SK-N-SH (cell line): Measurements from ENCODE around the gene GAS7. TPM values are rescaled to one million over a fixed set of nuclear protein-coding genes. Genes with fewer than 3 reads are reported as not detected.
A peak's percentile ranks its signal among the peaks of the same experiment; 100 is the strongest.

Experiments used
- CTCF ChIA-PET: fragments of 300-600, 350-600 bp; formaldehyde crosslinking; extraction: SDS; loops from one replicate; lab custom pipeline; 2021; lab: Yijun Ruan, JAX
- POLR2A ChIA-PET: fragments of 350-600 bp; sonication (Branson Sonifier 250); formaldehyde crosslinking; extraction: SDS; loops from one replicate; lab custom pipeline; 2020; ENCODE audit warnings: antibody characterized with exemption, inconsistent platforms; lab: Yijun Ruan, JAX
- DNase-seq: peaks from one replicate; pipeline ENCODE4 v3.0.0; 2012
- H2AFZ ChIP-seq: fragments of 200-600 bp; sonication (generic); 2 replicates; pipeline ENCODE4 v1.8.1; 2016; ENCODE audit warnings: antibody characterized with exemption, mild to moderate bottlenecking, low read depth
- H3F3A ChIP-seq: fragments of 200-600 bp; sonication (generic); replicated peaks from 2 replicates; pipeline ENCODE3; 2016; ENCODE audit warnings: antibody characterized with exemption, mild to moderate bottlenecking; ENCODE audit not compliant: insufficient read depth
- H3K27ac ChIP-seq, 2 experiments: fragments of 200-500 bp in 1 of 2; fragments of 200-600 bp in 1 of 2; sonication (Bioruptor generic) in 1 of 2; sonication (generic), shearing (Covaris generic) in 1 of 2; 2 replicates each; pipeline versions ENCODE4 v1.5.1 to v1.6.1; 2014 to 2016; ENCODE audit warnings: low read depth in 2 of 2, inconsistent platforms in 1 of 2, low read length in 1 of 2, mild to moderate bottlenecking in 1 of 2, mixed read lengths in 1 of 2
- H3K27me3 ChIP-seq: fragments of 200-600 bp; sonication (generic), shearing (Covaris generic); 2 replicates; pipeline ENCODE4 v1.6.1; 2016; ENCODE audit warnings: mixed run types; ENCODE audit not compliant: insufficient read depth
- H3K36me3 ChIP-seq, 2 experiments: fragments of 200-500 bp in 1 of 2; fragments of 200-600 bp in 1 of 2; sonication (Bioruptor generic) in 1 of 2; sonication (generic) in 1 of 2; replicated peaks in 1 of 2; 2 replicates each; pipeline versions ENCODE3 to v1.5.1; 2014 to 2016; ENCODE audit warnings: low read length in 1 of 2, mild to moderate bottlenecking in 1 of 2; ENCODE audit not compliant: insufficient read depth in 2 of 2, control insufficient read depth in 1 of 2
- H3K4me1 ChIP-seq, 2 experiments: fragments of 200-500 bp in 1 of 2; fragments of 200-600 bp in 1 of 2; sonication (Bioruptor generic) in 1 of 2; sonication (generic), shearing (Covaris generic) in 1 of 2; 2 replicates each; pipeline versions ENCODE4 v1.5.1 to v1.6.1; 2014 to 2016; ENCODE audit warnings: low read depth in 1 of 2, low read length in 1 of 2, mixed run types in 1 of 2; ENCODE audit not compliant: insufficient read depth in 2 of 2, control insufficient read depth in 1 of 2
- H3K4me2 ChIP-seq: fragments of 200-600 bp; sonication (generic), shearing (Covaris generic); 2 replicates; pipeline ENCODE4 v1.6.1; 2017; ENCODE audit warnings: mixed run types
- H3K4me3 ChIP-seq, 2 experiments: fragments of 200-500 bp in 1 of 2; fragments of 200-600 bp in 1 of 2; sonication (Bioruptor generic) in 1 of 2; sonication (generic), shearing (Covaris generic) in 1 of 2; 2 replicates each; pipeline versions ENCODE4 v1.5.1 to v1.8.1; 2014 to 2016; ENCODE audit warnings: low read depth in 2 of 2, inconsistent platforms in 1 of 2, low read length in 1 of 2, mild to moderate bottlenecking in 1 of 2, mixed read lengths in 1 of 2, moderate library complexity in 1 of 2
- H3K79me2 ChIP-seq: fragments of 200-600 bp; sonication (generic); 2 replicates; pipeline ENCODE4 v1.8.1; 2017; ENCODE audit warnings: mild to moderate bottlenecking; ENCODE audit not compliant: insufficient read depth
- H3K9ac ChIP-seq: fragments of 200-600 bp; sonication (generic); 2 replicates; pipeline ENCODE4 v1.6.1; 2017; ENCODE audit warnings: mixed run types
- H3K9me2 ChIP-seq: fragments of 200-600 bp; sonication (generic); 2 replicates; pipeline ENCODE4 v1.6.1; 2017; ENCODE audit warnings: mixed run types
- H3K9me3 ChIP-seq: fragments of 200-600 bp; sonication (generic); 2 replicates; pipeline ENCODE4 v1.6.1; 2017; ENCODE audit warnings: mixed run types, mild to moderate bottlenecking, moderate library complexity
- H4K20me1 ChIP-seq: fragments of 200-600 bp; sonication (generic); 2 replicates; pipeline ENCODE4 v1.6.1; 2017; ENCODE audit warnings: mild to moderate bottlenecking, mixed run types; ENCODE audit not compliant: insufficient read depth
- CHD2 ChIP-seq: fragments of 150-350 bp; IDR thresholded peaks from 2 replicates; pipeline ENCODE4 v1.6.1; 2018; ENCODE audit warnings: low read length; ENCODE audit not compliant: partially characterized antibody
- FOXJ3 ChIP-seq: sonication (generic); formaldehyde crosslinking; IDR thresholded peaks from 2 replicates; pipeline ENCODE4 v1.5.1; 2020; ENCODE audit warnings: mild to moderate bottlenecking, missing genetic modification reagents
- NRF1 ChIP-seq: IDR thresholded peaks from 2 replicates; pipeline ENCODE4 v1.6.1; 2012; ENCODE audit warnings: low read depth, mild to moderate bottlenecking, low read length
- RAD21 ChIP-seq: IDR thresholded peaks from 2 replicates; pipeline ENCODE4 v1.6.1; 2012; ENCODE audit warnings: mild to moderate bottlenecking, low read length
- SMC3 ChIP-seq: IDR thresholded peaks from 2 replicates; pipeline ENCODE4 v1.6.1; 2012; ENCODE audit warnings: low read depth, low read length, improper control_type of control experiment
- TEAD4 ChIP-seq: IDR thresholded peaks from 2 replicates; pipeline ENCODE4 v1.4.0; 2012; ENCODE audit warnings: mild to moderate bottlenecking, borderline replicate concordance; ENCODE audit not compliant: insufficient read depth
- YY1 ChIP-seq: IDR thresholded peaks from 2 replicates; pipeline ENCODE4 v1.4.0; 2012; ENCODE audit warnings: low read depth, mild to moderate bottlenecking
- WGBS: methylation state at CpG from one replicate; pipeline ENCODE4 v1.1.6; 2017; ENCODE audit warnings: low lambda C conversion rate; 5-methylcytosine and 5-hydroxymethylcytosine counted together
- polyA plus RNA-seq, 3 experiments: library from polyadenylated mRNA; depleted of rRNA; stranded (reverse); fragments of >200 nt; gene quantifications; 2 replicates each; pipeline ENCODE4 v1.2.3, GENCODE V29; 2012
- TF ChIP-seq, protein P1 (sequence below): IDR thresholded peaks from 2 replicates; pipeline ENCODE4; 2012
- TF ChIP-seq, protein P2 (sequence below): IDR thresholded peaks from 2 replicates; pipeline ENCODE4 v1.4.0; 2012; ENCODE audit warnings: low read depth, borderline replicate concordance
- TF ChIP-seq, protein P3 (sequence below): IDR thresholded peaks from 2 replicates; pipeline ENCODE4 v1.6.1; 2012; ENCODE audit warnings: mild to moderate bottlenecking, low read depth, low read length, moderate library complexity
- TF ChIP-seq, protein P4 (sequence below): fragments of 200-600 bp; sonication (generic); IDR thresholded peaks from 2 replicates; pipeline ENCODE4 v1.6.1; 2017; ENCODE audit warnings: antibody characterized with exemption, mild to moderate bottlenecking, moderate library complexity
- TF ChIP-seq, protein P5 (sequence below): IDR thresholded peaks from 2 replicates; pipeline ENCODE4 v1.4.0; 2012; ENCODE audit warnings: low read depth, borderline replicate concordance

The GAS7 gene
- polyA plus RNA-seq, 1 of the 3 experiments (the other 2 are of a cell fraction) = 0.12 TPM

DNA sequence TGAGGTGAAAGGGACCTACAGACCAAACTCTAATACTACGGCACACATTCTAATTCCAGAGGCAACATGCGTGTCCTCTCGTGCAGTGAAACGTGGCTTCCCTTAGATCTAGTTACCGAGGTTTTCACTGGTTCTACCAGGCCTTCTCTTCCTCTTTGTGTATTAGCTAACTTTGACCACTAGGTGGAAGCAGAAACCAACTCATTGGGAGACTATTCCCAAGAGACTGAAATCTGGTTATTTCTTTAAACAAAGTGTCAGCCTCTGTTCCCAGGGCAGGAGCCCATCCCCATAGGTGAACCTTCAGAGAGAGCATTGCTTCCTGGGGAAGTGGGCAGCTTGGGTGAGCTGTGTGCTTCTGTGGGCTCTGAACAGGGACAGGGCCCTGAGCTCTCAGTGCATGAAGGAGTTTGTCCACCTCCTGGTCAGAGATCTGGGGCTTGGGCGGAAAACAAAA is 273.6 kb downstream of the GAS7 start:
- no peak overlapping the region for H2AFZ ChIP-seq
- peak overlapping the region in 1 of 2 experiments; percentile 31; a peak in 1 of 4 replicates for H3K4me3 ChIP-seq
- peaks cover 16% of the 10 kb centered on the region; the same call in 1 of the 2 replicates for H3K27me3 ChIP-seq
- 12% methylated on average over 6 of the region's 6 CpGs for WGBS
- no peaks in the 10 kb centered on the region for H4K20me1 ChIP-seq
- peak; percentile 61 for DNase-seq
- no peak overlapping the region for H3K9ac ChIP-seq
- no peaks in the 10 kb centered on the region for H3F3A ChIP-seq
- POLR2A ChIA-PET = no interaction called here
- no peaks in the 10 kb centered on the region for H3K9me2 ChIP-seq
- no peaks in the 10 kb centered on the region for H3K9me3 ChIP-seq
- no peaks in the 10 kb centered on the region for H3K36me3 ChIP-seq
- H3K79me2 ChIP-seq = no peaks in the 10 kb centered on the region
- H3K4me1 ChIP-seq = no peaks in the 10 kb centered on the region
- H3K27ac ChIP-seq = no peak overlapping the region
- no peak overlapping the region for H3K4me2 ChIP-seq
- CTCF ChIA-PET = interaction anchor here (0.5 to 6.0 kb wide), 26 partner anchors 9 to 692 kb away, joined by 3 to 67 read pairs (median 4); no protein-coding TSS in a partner anchor
- TF ChIP-seq, protein P1, sequence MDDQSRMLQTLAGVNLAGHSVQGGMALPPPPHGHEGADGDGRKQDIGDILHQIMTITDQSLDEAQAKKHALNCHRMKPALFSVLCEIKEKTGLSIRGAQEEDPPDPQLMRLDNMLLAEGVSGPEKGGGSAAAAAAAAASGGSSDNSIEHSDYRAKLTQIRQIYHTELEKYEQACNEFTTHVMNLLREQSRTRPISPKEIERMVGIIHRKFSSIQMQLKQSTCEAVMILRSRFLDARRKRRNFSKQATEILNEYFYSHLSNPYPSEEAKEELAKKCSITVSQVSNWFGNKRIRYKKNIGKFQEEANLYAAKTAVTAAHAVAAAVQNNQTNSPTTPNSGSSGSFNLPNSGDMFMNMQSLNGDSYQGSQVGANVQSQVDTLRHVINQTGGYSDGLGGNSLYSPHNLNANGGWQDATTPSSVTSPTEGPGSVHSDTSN = no peak
- TF ChIP-seq, protein P2, sequence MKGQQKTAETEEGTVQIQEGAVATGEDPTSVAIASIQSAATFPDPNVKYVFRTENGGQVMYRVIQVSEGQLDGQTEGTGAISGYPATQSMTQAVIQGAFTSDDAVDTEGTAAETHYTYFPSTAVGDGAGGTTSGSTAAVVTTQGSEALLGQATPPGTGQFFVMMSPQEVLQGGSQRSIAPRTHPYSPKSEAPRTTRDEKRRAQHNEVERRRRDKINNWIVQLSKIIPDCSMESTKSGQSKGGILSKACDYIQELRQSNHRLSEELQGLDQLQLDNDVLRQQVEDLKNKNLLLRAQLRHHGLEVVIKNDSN = no peak
- TF ChIP-seq RAD21 (peak; percentile 87), FOXJ3 (CRISPR knock-in tag) (no peak), YY1 (no peak), CHD2 (peak; percentile 9), TEAD4 (no peak), NRF1 (no peak), SMC3 (peak; percentile 63)
- TF ChIP-seq, protein P3, sequence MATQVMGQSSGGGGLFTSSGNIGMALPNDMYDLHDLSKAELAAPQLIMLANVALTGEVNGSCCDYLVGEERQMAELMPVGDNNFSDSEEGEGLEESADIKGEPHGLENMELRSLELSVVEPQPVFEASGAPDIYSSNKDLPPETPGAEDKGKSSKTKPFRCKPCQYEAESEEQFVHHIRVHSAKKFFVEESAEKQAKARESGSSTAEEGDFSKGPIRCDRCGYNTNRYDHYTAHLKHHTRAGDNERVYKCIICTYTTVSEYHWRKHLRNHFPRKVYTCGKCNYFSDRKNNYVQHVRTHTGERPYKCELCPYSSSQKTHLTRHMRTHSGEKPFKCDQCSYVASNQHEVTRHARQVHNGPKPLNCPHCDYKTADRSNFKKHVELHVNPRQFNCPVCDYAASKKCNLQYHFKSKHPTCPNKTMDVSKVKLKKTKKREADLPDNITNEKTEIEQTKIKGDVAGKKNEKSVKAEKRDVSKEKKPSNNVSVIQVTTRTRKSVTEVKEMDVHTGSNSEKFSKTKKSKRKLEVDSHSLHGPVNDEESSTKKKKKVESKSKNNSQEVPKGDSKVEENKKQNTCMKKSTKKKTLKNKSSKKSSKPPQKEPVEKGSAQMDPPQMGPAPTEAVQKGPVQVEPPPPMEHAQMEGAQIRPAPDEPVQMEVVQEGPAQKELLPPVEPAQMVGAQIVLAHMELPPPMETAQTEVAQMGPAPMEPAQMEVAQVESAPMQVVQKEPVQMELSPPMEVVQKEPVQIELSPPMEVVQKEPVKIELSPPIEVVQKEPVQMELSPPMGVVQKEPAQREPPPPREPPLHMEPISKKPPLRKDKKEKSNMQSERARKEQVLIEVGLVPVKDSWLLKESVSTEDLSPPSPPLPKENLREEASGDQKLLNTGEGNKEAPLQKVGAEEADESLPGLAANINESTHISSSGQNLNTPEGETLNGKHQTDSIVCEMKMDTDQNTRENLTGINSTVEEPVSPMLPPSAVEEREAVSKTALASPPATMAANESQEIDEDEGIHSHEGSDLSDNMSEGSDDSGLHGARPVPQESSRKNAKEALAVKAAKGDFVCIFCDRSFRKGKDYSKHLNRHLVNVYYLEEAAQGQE = no peak
- TF ChIP-seq, protein P4, sequence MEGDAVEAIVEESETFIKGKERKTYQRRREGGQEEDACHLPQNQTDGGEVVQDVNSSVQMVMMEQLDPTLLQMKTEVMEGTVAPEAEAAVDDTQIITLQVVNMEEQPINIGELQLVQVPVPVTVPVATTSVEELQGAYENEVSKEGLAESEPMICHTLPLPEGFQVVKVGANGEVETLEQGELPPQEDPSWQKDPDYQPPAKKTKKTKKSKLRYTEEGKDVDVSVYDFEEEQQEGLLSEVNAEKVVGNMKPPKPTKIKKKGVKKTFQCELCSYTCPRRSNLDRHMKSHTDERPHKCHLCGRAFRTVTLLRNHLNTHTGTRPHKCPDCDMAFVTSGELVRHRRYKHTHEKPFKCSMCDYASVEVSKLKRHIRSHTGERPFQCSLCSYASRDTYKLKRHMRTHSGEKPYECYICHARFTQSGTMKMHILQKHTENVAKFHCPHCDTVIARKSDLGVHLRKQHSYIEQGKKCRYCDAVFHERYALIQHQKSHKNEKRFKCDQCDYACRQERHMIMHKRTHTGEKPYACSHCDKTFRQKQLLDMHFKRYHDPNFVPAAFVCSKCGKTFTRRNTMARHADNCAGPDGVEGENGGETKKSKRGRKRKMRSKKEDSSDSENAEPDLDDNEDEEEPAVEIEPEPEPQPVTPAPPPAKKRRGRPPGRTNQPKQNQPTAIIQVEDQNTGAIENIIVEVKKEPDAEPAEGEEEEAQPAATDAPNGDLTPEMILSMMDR = peak; percentile 82
- TF ChIP-seq, protein P5, sequence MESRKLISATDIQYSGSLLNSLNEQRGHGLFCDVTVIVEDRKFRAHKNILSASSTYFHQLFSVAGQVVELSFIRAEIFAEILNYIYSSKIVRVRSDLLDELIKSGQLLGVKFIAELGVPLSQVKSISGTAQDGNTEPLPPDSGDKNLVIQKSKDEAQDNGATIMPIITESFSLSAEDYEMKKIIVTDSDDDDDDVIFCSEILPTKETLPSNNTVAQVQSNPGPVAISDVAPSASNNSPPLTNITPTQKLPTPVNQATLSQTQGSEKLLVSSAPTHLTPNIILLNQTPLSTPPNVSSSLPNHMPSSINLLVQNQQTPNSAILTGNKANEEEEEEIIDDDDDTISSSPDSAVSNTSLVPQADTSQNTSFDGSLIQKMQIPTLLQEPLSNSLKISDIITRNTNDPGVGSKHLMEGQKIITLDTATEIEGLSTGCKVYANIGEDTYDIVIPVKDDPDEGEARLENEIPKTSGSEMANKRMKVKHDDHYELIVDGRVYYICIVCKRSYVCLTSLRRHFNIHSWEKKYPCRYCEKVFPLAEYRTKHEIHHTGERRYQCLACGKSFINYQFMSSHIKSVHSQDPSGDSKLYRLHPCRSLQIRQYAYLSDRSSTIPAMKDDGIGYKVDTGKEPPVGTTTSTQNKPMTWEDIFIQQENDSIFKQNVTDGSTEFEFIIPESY = no peak
